ENCODE measurements around the gene WDPCP.
"Not testable (repeated sequence)": the region's sequence is repeated elsewhere in the genome, so short reads cannot be mapped to it uniquely, and the experiment has no call there.

The WDPCP gene

GRCh38 chr2:63163161-63163820 is 425.0 kb downstream of the WDPCP start:
- no peak for TF ChIP-seq CTCF (IDR thresholded peaks at IDR 0.05; ENCODE audit: borderline replicate concordance, control extremely low read depth, extremely low read depth, insufficient read depth, missing control alignments)
- in situ Hi-C loops (cut with MboI; ENCODE audit: low sequenced_read_pairs, unreplicated experiment): no loop called here
- no peak for DNase-seq (ENCODE audit: low spot score)

- TF ChIP-seq CTCF (IDR thresholded peaks at IDR 0.05; ENCODE audit: borderline replicate concordance, control extremely low read depth, extremely low read depth, insufficient read depth, missing control alignments): no peak
- DNase-seq (ENCODE audit: low spot score): no peak
- in situ Hi-C loops (cut with MboI; ENCODE audit: low sequenced_read_pairs, unreplicated experiment): no loop called here
Measured at GRCh38 chr2:63159262-63159661, 429.0 kb downstream of the WDPCP start.

GRCh38 chr2:63136683-63137082 is 451.6 kb downstream of the WDPCP start:
- in situ Hi-C loops (cut with MboI; ENCODE audit: low sequenced_read_pairs, unreplicated experiment): not testable (repeated sequence)

GRCh38 chr2:63132020-63132419 is 456.3 kb downstream of the WDPCP start:
- in situ Hi-C loops (cut with MboI; ENCODE audit: low sequenced_read_pairs, unreplicated experiment): no loop called here
- DNase-seq (ENCODE audit: low spot score): no peak
- no peak for TF ChIP-seq CTCF (IDR thresholded peaks at IDR 0.05; ENCODE audit: borderline replicate concordance, control extremely low read depth, extremely low read depth, insufficient read depth, missing control alignments)

More at GRCh38 chr2:63136683-63137082, 451.6 kb downstream of the WDPCP start:
- not testable (repeated sequence) for DNase-seq (ENCODE audit: low spot score)

GRCh38 chr2:63131196-63131595 is 457.1 kb downstream of the WDPCP start:
- DNase-seq (ENCODE audit: low spot score): no peak
- no peak for TF ChIP-seq CTCF (IDR thresholded peaks at IDR 0.05; ENCODE audit: borderline replicate concordance, control extremely low read depth, extremely low read depth, insufficient read depth, missing control alignments)
- in situ Hi-C loops (cut with MboI; ENCODE audit: low sequenced_read_pairs, unreplicated experiment): no loop called here

- no peak for TF ChIP-seq CTCF (IDR thresholded peaks at IDR 0.05; ENCODE audit: borderline replicate concordance, control extremely low read depth, extremely low read depth, insufficient read depth, missing control alignments)
- no peak for DNase-seq (ENCODE audit: low spot score)
- in situ Hi-C loops (cut with MboI; ENCODE audit: low sequenced_read_pairs, unreplicated experiment): no loop called here
Measured at GRCh38 chr2:63127594-63127993, 460.7 kb downstream of the WDPCP start.

GRCh38 chr2:63124850-63125249 is 463.4 kb downstream of the WDPCP start:
- in situ Hi-C loops (cut with MboI; ENCODE audit: low sequenced_read_pairs, unreplicated experiment): no loop called here
- no peak for DNase-seq (ENCODE audit: low spot score)
- no peak for TF ChIP-seq CTCF (IDR thresholded peaks at IDR 0.05; ENCODE audit: borderline replicate concordance, control extremely low read depth, extremely low read depth, insufficient read depth, missing control alignments)
